GM12891 (cell line): ENCODE measurements around the gene BLCAP.

Experiments
- POLR2A ChIP-seq: IDR thresholded peaks from 2 replicates; pipeline ENCODE4 v1.6.1; 2011; ENCODE audit warnings: low read depth, low read length, control low read depth
- POLR2AphosphoS5 ChIP-seq: IDR thresholded peaks from 2 replicates; pipeline ENCODE4 v1.6.1; 2011; ENCODE audit warnings: low read depth, low read length, control low read depth

DNA sequence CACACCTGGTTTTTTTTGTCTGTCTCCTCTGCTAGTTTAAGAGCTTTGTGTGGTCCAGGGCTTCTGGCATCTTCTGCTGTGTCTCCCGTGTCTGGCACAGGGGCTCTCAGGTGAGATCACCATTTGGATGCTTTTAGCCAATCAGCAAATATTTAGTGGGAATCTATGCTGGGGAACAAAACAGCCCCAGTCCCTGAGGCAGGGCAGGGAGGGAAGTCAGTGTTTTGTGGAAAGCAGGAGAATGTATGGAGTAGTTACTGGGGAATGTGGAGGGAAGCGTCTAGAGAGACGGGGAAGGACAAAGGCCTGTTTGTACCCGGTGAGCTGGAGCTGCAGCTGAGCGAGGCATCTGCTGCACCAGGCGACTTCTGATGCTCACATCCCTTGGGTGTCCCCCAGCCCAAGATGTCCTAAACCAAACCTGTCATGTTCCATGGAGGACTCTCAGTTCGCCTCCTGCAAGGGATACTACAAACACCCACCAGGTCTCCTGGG, 55.9 kb downstream of the BLCAP start:
- TF ChIP-seq POLR2AphosphoS5, result no peak
- no peak for TF ChIP-seq POLR2A
